Activated naive CD4-positive, alpha-beta T cell treated with anti-CD3 and anti-CD28 coated beads, Interleukin-2, amount 50 U/mL, for 72 hours (primary cell): Measurements from ENCODE around the gene FOXO1. TPM values are rescaled to one million over a fixed set of nuclear protein-coding genes. Genes with fewer than 3 reads are reported as not detected.

Experiments used
- ATAC-seq, 2 donors: fragments of 150-1000 bp; cut with Tn5 transposase; 2 replicates each; pipeline ENCODE4 v1.10.0; 2021; ENCODE audit warnings: mild to moderate bottlenecking in 2 of 2, moderate library complexity in 2 of 2
- DNase-seq, 2 donors: peaks; one replicate each; pipeline ENCODE4 v3.0.0; 2021 to 2022; ENCODE audit warnings: low spot score in 2 of 2
- H3K27ac Mint-ChIP-seq, 2 donors: one replicate each; pipeline ENCODE4 v1.8.0; 2022; ENCODE audit warnings: mild to moderate bottlenecking in 2 of 2, mixed read lengths in 2 of 2
- H3K36me3 Mint-ChIP-seq, 2 donors: one replicate each; pipeline ENCODE4 v1.8.0; 2022; ENCODE audit warnings: mixed read lengths in 2 of 2
- H3K9me3 Mint-ChIP-seq, 2 donors: one replicate each; pipeline ENCODE4 v1.8.0; 2022; ENCODE audit warnings: mixed read lengths in 2 of 2
- total RNA-seq, 2 donors: library from RNA; stranded (reverse); gene quantifications; one replicate each; pipeline ENCODE4 v1.2.3, GENCODE V29; 2022

FOXO1 gene
- total RNA-seq, 2 donors from 2014 or later = 40.4 to 57.8 TPM

DNA sequence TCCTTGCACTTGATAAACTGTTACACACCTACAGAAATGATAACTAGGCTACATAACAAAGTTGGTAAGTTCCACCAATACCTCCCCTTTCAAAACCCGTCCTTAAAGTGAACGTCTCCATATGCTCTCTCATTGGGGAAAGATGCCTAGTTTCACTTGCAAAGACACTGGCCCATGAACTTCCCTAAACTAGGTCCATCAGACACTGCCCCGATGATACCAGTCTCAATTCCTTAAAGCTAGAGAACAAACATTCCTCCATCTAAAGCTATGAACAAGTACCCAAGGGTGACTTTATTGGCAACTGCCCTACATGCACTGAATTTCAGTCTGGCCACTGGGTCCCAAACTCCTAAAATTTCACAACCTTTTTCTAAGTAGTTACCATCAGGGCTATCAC lies 39.9 kb downstream of the FOXO1 start:
- peaks cover 10 to 41% of the 10 kb centered on the region in 2 donors for H3K36me3 Mint-ChIP-seq
- no peaks in the 10 kb centered on the region for H3K9me3 Mint-ChIP-seq
- no peak for DNase-seq
- no peak overlapping the region for H3K27ac Mint-ChIP-seq
- no peak for ATAC-seq

DNA sequence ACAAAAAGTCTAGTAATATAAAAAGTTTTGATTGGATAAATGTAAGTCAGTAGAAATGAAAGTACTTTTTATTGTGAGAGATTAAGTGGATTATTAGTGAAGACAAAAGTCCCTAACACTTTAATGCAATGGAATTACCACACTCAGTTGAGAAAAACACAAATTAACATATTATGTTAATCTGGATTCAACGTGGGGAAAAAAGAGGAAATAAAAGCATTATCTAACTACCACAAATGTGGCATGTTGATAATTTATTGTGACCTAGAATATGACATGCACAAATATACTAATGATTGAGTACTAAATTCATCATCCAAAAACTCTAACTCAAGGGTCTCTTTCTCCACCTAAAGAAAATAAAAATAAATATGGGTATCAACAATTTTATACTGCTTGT lies 41.5 kb downstream of the FOXO1 start:
- H3K27ac Mint-ChIP-seq = peak overlapping the region in 1 of 2 donors; percentile 29
- ATAC-seq (no peak), DNase-seq (no peak)
- H3K36me3 Mint-ChIP-seq = peaks cover 6 to 35% of the 10 kb centered on the region in 2 donors
- no peaks in the 10 kb centered on the region for H3K9me3 Mint-ChIP-seq

DNA sequence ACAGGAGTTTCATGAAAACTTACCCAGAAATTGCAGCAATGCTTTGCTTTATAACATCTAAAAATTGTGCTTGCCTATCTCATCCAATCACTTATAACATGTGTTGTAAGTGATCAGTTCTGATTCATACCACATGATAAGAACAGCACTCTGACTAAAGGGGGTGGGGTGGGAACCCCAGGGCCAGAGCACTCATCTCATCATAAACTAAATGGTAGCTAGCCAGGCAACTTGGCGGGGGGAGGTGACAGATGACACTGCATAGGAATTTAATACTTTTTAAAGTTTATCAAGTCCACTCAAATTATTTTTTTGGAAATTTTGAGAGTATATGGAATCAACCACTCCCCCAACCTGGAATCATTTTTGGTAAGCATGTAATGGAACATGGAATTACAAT lies 42.1 kb downstream of the FOXO1 start:
- Mint-ChIP-seq H3K9me3 (peaks cover 0 to 3% of the 10 kb centered on the region in 2 donors), H3K27ac (peak overlapping the region in 1 of 2 donors; percentile 7), H3K36me3 (peaks cover 12 to 41% of the 10 kb centered on the region in 2 donors)
- peak in 1 of 2 donors; percentile 42 for DNase-seq
- peak; percentile 84 to 87 for ATAC-seq

DNA sequence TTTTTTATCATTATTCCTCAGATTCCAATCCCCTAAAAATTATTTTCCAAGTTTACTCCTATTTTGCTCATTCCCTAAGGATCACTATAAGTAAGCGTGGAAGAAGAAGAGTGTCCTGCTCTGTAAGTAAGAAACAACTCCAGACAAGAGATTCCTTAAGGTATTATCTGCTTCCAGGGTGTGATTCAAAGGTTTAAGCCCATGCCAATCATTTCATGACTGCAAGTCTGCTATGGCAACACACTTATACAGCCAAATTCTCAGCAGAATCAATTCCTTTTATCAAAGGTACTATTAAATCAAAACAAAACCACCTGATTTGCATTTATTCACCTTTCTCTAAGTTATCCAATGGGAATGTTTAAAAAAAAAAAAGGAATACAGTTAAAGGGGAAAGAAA lies 43.7 kb downstream of the FOXO1 start:
- ATAC-seq = no peak
- DNase-seq = no peak
- H3K27ac Mint-ChIP-seq = peak overlapping the region; percentile 31 to 76
- H3K9me3 Mint-ChIP-seq = peaks cover 0 to 10% of the 10 kb centered on the region in 2 donors
- H3K36me3 Mint-ChIP-seq = peaks cover 9 to 43% of the 10 kb centered on the region in 2 donors

DNA sequence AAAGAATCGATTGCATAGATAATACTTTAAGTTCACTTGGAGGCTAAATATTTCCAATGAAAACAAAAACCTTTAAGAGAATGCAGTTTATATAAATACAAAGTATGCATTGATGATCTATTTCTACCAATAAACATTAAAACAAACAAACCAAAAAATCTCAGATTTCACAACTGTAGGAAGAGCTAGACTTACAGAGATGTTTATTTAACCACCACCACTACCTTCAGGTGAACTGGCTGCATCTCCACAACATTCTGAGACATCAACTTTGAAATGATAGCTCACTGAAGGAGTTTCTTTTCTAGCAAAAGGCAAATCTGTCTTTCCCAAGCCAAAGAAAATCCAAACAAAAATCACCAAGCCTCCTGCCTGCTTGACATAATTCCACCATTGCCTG lies 44.2 kb downstream of the FOXO1 start:
- Mint-ChIP-seq H3K36me3 (peaks cover 9 to 42% of the 10 kb centered on the region in 2 donors), H3K9me3 (peaks cover 0 to 10% of the 10 kb centered on the region in 2 donors), H3K27ac (peak overlapping the region; percentile 31 to 67)
- ATAC-seq (no peak), DNase-seq (no peak)

DNA sequence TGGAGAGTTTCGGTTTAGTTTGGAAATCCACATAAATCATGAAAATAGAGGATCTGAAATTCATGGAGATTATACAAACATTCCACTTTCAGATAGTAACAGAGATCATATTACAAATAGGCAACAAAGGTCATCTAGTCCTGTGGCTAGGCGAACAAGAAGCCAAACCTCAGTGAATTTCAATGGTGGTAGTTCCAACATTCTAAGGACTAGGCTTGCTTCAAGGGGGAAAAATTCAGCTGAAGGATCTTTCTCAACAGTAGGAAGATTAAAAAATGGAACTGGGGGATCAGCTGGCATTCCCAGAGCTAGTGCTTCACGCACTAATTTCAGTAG lies 47.0 kb downstream of the FOXO1 start:
- H3K9me3 Mint-ChIP-seq = peaks cover 0 to 10% of the 10 kb centered on the region in 2 donors
- H3K36me3 Mint-ChIP-seq = peaks cover 9 to 37% of the 10 kb centered on the region in 2 donors

DNA sequence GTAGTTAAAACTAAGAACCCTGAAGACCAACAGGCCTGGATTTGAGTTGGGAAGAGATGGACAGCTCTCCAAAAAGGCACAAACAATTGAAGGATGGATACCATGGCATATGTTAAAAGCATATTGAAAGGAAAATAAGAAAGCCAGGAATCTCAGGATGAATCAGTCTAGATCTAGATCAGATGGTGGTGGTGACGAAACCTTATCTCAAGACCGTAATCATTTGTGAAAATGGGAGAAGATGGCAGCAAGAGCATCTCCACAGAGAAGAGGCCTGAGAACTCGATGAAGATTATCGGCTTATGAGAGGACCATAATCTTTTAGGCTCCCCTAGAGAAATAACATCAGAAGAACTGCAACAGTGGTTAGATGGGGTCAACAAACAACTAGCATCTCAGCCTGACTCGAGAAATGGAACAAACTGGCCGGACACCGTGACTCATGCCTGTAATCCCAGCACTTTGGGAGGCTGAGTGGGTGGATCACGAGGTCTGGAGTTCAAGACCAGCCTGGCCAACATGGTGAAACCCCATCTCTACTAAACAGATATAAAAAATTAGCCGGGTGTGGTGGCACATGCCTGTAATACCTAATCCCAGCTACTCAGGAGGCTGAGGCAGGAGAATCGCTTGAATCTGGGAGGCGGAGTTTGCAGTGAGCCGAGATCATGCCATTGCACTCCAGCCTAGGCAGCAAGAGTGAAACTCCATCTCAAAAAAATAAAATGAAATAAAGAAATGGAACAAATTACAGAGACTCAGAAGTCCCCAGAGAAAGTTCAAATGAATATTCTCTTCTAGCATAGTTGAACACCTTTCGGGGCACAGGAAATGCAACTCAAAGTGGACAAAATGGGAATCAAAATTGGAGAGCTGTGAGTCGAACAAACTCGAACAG lies 47.6 kb downstream of the FOXO1 start:
- H3K36me3 Mint-ChIP-seq = peaks cover 9 to 37% of the 10 kb centered on the region in 2 donors
- peak overlapping the region; percentile 81 to 84 for H3K27ac Mint-ChIP-seq
- ATAC-seq = peak; percentile 28 to 42
- peaks cover 0 to 10% of the 10 kb centered on the region in 2 donors for H3K9me3 Mint-ChIP-seq
- DNase-seq = no peak

More for the DNA sequence above, 47.0 kb downstream of the FOXO1 start:
- no peak for DNase-seq
- ATAC-seq = no peak
- H3K27ac Mint-ChIP-seq = peak overlapping the region; percentile 81 to 84

DNA sequence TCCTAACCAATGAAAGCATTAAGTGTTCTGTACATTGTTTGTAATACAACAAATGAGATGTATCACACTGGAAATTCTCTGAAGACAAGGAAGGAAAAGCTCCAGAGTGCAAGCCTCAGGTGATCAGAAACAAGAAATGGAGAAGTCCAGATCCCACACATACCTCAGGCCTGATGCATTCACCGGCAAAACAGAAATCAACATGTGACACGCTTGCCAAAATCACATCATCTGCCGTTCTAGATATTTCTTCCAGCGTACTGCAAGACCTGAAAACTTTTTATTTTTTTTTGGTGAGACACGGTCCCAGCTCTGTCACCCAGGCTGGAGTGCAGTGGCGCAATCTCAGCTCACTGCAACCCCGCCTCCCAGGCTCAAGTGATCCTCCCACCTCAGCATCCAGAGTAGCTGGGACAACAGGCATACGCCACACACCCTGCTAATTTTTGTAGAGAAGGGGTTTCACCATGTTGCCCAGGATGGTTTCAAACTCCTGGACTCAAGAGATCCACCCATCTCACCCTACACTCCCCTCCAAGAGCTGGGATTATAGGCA lies 48.6 kb downstream of the FOXO1 start:
- Mint-ChIP-seq H3K36me3 (peaks cover 9 to 33% of the 10 kb centered on the region in 2 donors), H3K27ac (peak overlapping the region; percentile 81 to 84), H3K9me3 (peaks cover 0 to 10% of the 10 kb centered on the region in 2 donors)
- DNase-seq (no peak), ATAC-seq (no peak)

DNA sequence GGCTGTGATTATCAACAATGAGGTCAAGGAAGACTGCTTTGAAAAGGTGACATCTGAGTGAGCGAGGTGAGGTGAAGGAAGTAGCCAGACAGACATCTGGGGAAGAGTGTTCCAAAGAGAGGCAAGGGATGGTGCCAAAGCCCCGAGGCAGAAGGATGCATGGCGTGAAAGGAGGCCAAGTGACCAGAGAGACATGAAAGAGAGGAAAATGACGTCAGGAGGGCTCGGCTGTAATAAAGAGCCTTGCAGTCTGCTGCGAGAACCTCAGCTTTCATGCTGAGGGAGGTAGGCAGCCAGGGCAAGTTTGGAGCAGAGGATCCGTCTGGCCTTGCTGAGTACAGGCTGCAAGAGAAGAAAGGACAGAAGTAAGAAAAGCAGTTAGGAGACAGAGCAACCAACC lies 50.8 kb downstream of the FOXO1 start:
- ATAC-seq (no peak), DNase-seq (no peak)
- Mint-ChIP-seq H3K9me3 (peaks cover 0 to 10% of the 10 kb centered on the region in 2 donors), H3K27ac (peak overlapping the region; percentile 16 to 89), H3K36me3 (peaks cover 9 to 27% of the 10 kb centered on the region in 2 donors)

DNA sequence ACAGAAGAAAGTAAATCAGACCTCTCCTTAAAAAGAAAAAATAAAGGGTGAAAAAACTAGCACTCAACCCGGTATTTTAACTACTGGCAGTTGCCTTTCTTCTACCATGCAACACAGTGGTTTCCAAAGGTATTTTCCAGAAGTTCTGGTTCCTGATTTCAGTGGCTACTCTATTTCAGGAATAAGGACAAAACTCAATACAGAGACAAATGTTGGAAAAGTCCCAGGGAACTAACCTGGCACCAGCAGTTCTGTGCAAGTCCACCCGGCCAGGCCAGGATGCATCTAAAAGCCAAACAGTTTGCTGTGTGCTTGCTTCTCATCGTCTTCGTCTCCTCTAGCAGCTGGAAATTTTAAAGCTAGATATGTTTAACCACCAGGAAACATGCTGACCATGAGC lies 52.5 kb downstream of the FOXO1 start:
- no peak for ATAC-seq

DNA sequence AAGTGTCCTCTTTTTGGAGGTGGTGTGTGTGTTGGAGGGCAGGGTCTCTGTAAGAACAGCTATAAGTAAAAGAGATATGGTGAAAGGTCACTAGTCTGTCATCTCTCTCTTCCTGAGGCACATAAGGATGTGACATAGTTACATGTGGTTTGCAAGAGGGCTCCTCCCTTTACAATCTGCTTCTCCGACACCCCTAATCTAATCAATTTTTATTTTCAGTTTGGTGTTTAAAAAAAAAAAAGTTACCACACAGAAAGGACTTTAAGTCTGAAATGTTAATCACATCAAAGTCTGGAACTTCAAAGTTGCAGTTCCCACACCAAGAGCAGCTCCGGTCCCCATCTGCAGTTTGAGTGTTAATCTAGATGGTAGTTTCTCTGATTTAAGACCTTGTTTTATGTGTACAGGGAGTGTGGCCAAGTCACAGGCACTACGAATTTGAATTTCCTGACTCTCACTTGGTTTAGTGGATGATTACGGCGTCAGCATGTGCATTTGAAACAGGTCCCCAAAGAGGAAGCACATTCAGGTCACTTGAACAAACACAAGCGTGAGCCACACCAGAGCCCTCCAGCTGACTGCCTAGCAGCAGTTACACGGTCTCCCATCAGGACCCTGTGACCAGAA lies 53.1 kb downstream of the FOXO1 start:
- Mint-ChIP-seq H3K9me3 (peaks cover 0 to under 1% of the 10 kb centered on the region in 2 donors), H3K36me3 (peaks cover 0 to 20% of the 10 kb centered on the region in 2 donors), H3K27ac (peak overlapping the region; percentile 89 to 97)
- DNase-seq (peak; percentile 50 to 62), ATAC-seq (peak; percentile 81 to 89)

More for the DNA sequence above, 52.5 kb downstream of the FOXO1 start:
- Mint-ChIP-seq H3K27ac (peak overlapping the region; percentile 89 to 97), H3K9me3 (peaks cover 0 to 4% of the 10 kb centered on the region in 2 donors), H3K36me3 (peaks cover 0 to 19% of the 10 kb centered on the region in 2 donors)
- no peak for DNase-seq

DNA sequence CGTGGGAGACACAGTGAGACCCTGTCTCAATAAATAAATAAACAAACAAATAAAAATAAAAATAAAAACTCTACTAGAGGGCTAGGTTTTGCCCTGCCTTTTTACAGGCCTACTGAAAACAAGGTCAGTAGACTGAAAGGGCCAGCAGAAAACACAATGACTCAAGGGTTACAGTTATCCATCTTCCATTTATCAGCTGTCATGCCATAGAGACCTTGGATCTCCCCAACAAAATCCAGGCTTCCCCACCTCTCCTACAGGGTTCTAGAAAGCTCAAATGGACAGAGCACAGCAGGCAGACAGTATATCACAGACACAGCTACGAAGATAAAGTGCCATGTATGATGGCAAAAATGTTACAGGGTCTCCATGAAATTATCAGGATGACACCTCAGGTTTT lies 54.4 kb downstream of the FOXO1 start:
- H3K27ac Mint-ChIP-seq = peak overlapping the region; percentile 89 to 97
- peaks cover 0 to 25% of the 10 kb centered on the region in 2 donors for H3K36me3 Mint-ChIP-seq
- no peak for ATAC-seq
- no peak for DNase-seq
- H3K9me3 Mint-ChIP-seq = no peaks in the 10 kb centered on the region

DNA sequence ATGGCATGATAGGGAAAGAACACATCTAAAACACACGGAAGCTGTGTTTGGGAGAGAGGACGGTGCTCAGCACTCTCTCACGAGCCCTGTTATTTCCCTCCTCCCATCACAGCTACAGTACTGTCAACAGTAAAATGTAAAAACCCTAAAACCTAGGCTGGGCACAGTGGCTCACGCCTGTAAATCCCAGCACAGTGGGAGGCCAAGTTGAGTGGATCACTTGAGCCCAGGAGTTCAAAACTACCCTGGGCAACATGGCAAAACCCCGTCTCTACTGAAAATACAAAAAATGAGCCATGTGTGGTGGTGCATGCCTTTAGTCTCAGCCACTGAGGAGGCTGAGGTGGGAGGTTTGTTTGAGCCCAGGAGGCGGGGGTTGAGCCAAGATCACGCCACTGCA lies 54.8 kb downstream of the FOXO1 start:
- peaks cover 0 to 25% of the 10 kb centered on the region in 2 donors for H3K36me3 Mint-ChIP-seq

DNA sequence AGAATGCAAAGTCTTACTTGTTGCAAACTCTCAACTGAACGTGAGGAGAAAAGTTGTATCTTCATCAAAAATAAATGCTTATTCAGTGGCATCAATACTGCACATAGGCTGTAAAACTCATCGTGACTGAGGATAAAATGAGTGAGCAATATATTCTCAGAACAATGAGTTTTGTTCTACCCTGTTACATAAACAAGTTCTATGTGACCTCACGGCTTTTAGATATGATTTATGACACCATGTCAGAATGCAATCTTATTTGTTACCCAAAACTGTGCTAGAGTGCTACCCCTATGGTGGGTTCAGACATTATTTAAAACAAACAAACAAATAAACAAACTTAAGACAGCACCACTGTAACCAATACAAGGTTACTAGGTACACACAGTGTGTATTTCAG lies 55.4 kb downstream of the FOXO1 start:
- H3K9me3 Mint-ChIP-seq = no peaks in the 10 kb centered on the region
- H3K27ac Mint-ChIP-seq = peak overlapping the region; percentile 6 to 89
- H3K36me3 Mint-ChIP-seq = peaks cover 0 to 25% of the 10 kb centered on the region in 2 donors
- DNase-seq (no peak), ATAC-seq (no peak)

More for the DNA sequence above, 54.8 kb downstream of the FOXO1 start:
- no peaks in the 10 kb centered on the region for H3K9me3 Mint-ChIP-seq
- DNase-seq = no peak
- ATAC-seq = no peak
- H3K27ac Mint-ChIP-seq = peak overlapping the region; percentile 89 to 97

DNA sequence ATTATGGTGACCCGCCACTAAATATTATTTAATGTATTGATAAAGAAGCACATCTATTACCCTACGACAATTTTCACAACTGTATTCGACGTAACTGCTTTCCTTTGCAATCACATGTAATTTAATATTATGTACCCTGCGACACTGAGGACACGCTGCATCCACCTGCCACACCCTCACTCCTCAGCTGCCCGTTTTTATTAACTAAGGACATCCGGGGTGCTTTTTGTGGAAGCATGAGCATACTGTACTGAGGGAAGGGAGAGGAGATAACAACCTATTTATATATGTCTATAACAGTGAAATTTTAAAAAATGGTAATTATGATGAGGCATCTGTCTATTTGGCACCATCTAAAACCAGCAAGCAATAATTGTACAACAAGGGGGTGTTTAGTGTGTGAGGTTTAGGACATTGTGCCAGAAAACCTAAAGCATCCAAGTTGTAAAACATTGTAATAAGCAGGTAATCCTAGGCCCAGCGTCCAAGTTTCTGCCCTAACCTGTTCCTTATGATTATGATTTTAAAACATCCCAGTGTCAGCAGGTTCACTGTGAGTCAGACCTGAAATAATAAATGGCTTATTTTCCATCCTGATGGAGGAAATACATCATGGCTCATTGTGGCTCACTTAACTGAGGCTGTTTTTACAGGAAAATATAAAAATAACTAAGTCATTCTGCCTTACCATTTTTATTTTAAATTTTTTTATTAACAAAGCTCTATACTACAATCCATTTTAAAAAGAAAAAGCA lies 56.3 kb downstream of the FOXO1 start:
- DNase-seq (no peak), ATAC-seq (no peak)
- Mint-ChIP-seq H3K36me3 (peaks cover 0 to 19% of the 10 kb centered on the region in 2 donors), H3K27ac (peak overlapping the region in 1 of 2 donors; percentile 10), H3K9me3 (no peaks in the 10 kb centered on the region)

DNA sequence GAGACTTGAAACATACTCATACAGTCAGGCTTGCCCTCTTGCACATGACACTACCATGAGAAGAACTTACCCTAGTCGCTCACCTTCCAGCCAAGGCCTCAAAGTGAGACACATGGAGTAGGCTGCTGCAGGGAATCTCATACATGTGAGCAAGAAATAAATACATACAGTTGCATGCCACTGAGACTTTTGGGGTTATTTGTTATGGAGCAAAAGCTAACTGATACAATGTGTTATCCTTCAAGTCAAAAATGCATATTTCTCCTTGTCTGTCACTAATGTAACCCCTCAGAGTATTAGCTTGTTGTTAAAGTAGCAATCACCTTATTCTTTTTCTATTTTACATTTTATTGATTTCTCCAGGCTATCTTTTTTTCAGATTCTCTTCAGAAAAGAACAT lies 58.1 kb downstream of the FOXO1 start:
- H3K9me3 Mint-ChIP-seq = no peaks in the 10 kb centered on the region
- no peak overlapping the region for H3K27ac Mint-ChIP-seq
- H3K36me3 Mint-ChIP-seq = peaks cover 0 to 19% of the 10 kb centered on the region in 2 donors
- ATAC-seq (no peak), DNase-seq (no peak)
